B cell (primary cell): ENCODE data around the gene CAMTA1. TPM values are rescaled to one million over a fixed set of nuclear protein-coding genes. Genes with fewer than 3 reads are reported as not detected.

ENCODE experiments used
- ATAC-seq: fragments of 200-7000 bp; cut with Tn5 transposase; one replicate; pipeline ENCODE4 v1.10.0; 2021; ENCODE audit warnings: low read depth, mild to moderate bottlenecking, moderate number of reproducible peaks, moderate library complexity
- CTCF ChIA-PET: fragments of 350-600 bp; sonication (Branson Sonifier 250); formaldehyde crosslinking; loops from one replicate; lab custom pipeline; 2021; ENCODE audit warnings: antibody characterized with exemption, inconsistent platforms; lab: Charles Lee
- POLR2A ChIA-PET: fragments of 350-600 bp; sonication (Branson Sonifier 250); formaldehyde crosslinking; loops from one replicate; lab custom pipeline; 2021; ENCODE audit warnings: antibody characterized with exemption; lab: Charles Lee
- DNase-seq: peaks from one replicate; pipeline ENCODE4 v3.0.0; 2013
- H2AFZ ChIP-seq: 2 replicates; pipeline ENCODE4 v1.6.1; 2012; ENCODE audit warnings: mild to moderate bottlenecking, low read depth, low read length; ENCODE audit not compliant: insufficient read depth, poor library complexity, severe bottlenecking
- H3K27ac ChIP-seq, 2 donors: 1 replicate in 1 of 2; 2 replicates in 1 of 2; pipeline ENCODE4 v1.5.1; 2012 to 2013; ENCODE audit warnings: low read length in 2 of 2, mild to moderate bottlenecking in 2 of 2, moderate library complexity in 1 of 2
- H3K27me3 ChIP-seq, 4 experiments: fragments of 200-600 bp in 1 of 4; sonication (generic) in 1 of 4; replicated peaks in 1 of 4; 1 replicate in 2 of 4; 2 replicates in 2 of 4; pipeline versions ENCODE4 v1.6.1 to v1.7.0; 2013 to 2016; ENCODE audit warnings: low read length in 3 of 4, mild to moderate bottlenecking in 2 of 4, mixed read lengths in 1 of 4, moderate library complexity in 1 of 4; ENCODE audit not compliant: insufficient read depth in 4 of 4, control insufficient read depth in 3 of 4; ENCODE audit errors: control extremely low read depth in 1 of 4
- H3K36me3 ChIP-seq, 2 experiments: replicated peaks in 1 of 2; 1 replicate in 1 of 2; 2 replicates in 1 of 2; pipeline versions ENCODE4 v1.6.1 to v1.7.1; 2013; ENCODE audit warnings: low read length in 1 of 2; ENCODE audit not compliant: insufficient read depth in 2 of 2, control insufficient read depth in 1 of 2; ENCODE audit errors: control extremely low read depth in 1 of 2, extremely low read depth in 1 of 2
- H3K4me1 ChIP-seq, 2 donors: fragments of 200-600 bp in 1 of 2; sonication (generic) in 1 of 2; 1 replicate in 1 of 2; 2 replicates in 1 of 2; pipeline versions ENCODE4 v1.5.1 to v1.6.1; 2013 to 2017; ENCODE audit warnings: low read length in 2 of 2; ENCODE audit not compliant: control insufficient read depth in 2 of 2, insufficient read depth in 2 of 2
- H3K4me2 ChIP-seq: replicated peaks from 2 replicates; pipeline ENCODE3; 2012; ENCODE audit warnings: mild to moderate bottlenecking, low read depth, low read length; ENCODE audit not compliant: poor library complexity, severe bottlenecking
- H3K4me3 ChIP-seq, 5 experiments: fragments of 200-600 bp in 1 of 5; sonication (generic) in 1 of 5; 1 replicate in 3 of 5; 2 replicates in 2 of 5; pipeline versions ENCODE4 v1.5.1 to v1.7.0; 2011 to 2016; ENCODE audit warnings: low read length in 4 of 5, mild to moderate bottlenecking in 4 of 5, low read depth in 2 of 5, control low read depth in 1 of 5, moderate library complexity in 1 of 5; ENCODE audit not compliant: insufficient read depth in 1 of 5; ENCODE audit errors: control extremely low read depth in 1 of 5, extremely low read depth in 1 of 5
- H3K79me2 ChIP-seq: fragments of 200-600 bp; sonication (generic); one replicate; pipeline ENCODE4 v1.6.0; 2016; ENCODE audit warnings: low read length; ENCODE audit not compliant: control insufficient read depth, insufficient read depth
- H3K9ac ChIP-seq: fragments of 200-600 bp; sonication (generic); 2 replicates; pipeline ENCODE4 v1.6.1; 2017; ENCODE audit warnings: mild to moderate bottlenecking, low read length, moderate library complexity
- H3K9me3 ChIP-seq, 3 donors: one replicate each; pipeline versions ENCODE4 v1.6.1 to v1.7.1; 2013; ENCODE audit warnings: low read length in 2 of 3; ENCODE audit not compliant: control insufficient read depth in 2 of 3, insufficient read depth in 1 of 3; ENCODE audit errors: control extremely low read depth in 1 of 3
- H4K20me1 ChIP-seq: 2 replicates; pipeline ENCODE4 v1.6.0; 2012; ENCODE audit warnings: mild to moderate bottlenecking, low read length; ENCODE audit not compliant: insufficient read depth, control insufficient read depth, poor library complexity, severe bottlenecking
- H3K27ac Mint-ChIP-seq: one replicate; pipeline ENCODE4 v1.8.0; 2021; ENCODE audit warnings: mixed read lengths
- H3K27me3 Mint-ChIP-seq: one replicate; pipeline ENCODE4 v1.8.0; 2021; ENCODE audit warnings: mixed read lengths
- H3K4me1 Mint-ChIP-seq: one replicate; pipeline ENCODE4 v1.8.0; 2021; ENCODE audit warnings: mixed read lengths
- H3K4me3 Mint-ChIP-seq: one replicate; pipeline ENCODE4 v1.8.0; 2021; ENCODE audit warnings: mixed read lengths
- H3K9me3 Mint-ChIP-seq: one replicate; pipeline ENCODE4 v1.8.0; 2022; ENCODE audit warnings: mixed read lengths; ENCODE audit not compliant: insufficient read depth
- CTCF ChIP-seq: fragments of 200-600 bp; IDR thresholded peaks from one replicate; pipeline ENCODE4 v1.8.0; 2022; ENCODE audit warnings: antibody characterized with exemption, mild to moderate bottlenecking
- EZH2 ChIP-seq: IDR thresholded peaks from 2 replicates; pipeline ENCODE4 v1.6.1; 2012; ENCODE audit warnings: borderline replicate concordance, low read depth, mild to moderate bottlenecking, moderate library complexity, low read length; ENCODE audit not compliant: insufficient read depth, poor library complexity, severe bottlenecking
- WGBS: methylation state at CpG from one replicate; pipeline ENCODE4 v1.1.5; 2013; ENCODE audit warnings: missing lambda C conversion rate; ENCODE audit not compliant: insufficient coverage; 5-methylcytosine and 5-hydroxymethylcytosine counted together
- intact Hi-C: fragments of 100-400 bp; cut with micrococcal nuclease; formaldehyde crosslinking; loops from one replicate; pipeline ENCODE4 v1.10.0; 2022
- polyA plus RNA-seq: library from polyadenylated mRNA; depleted of rRNA; stranded (reverse); fragments of >200 nt; gene quantifications from 2 replicates; pipeline ENCODE4 v1.2.3, GENCODE V29; 2012
- total RNA-seq, 2 donors: library from RNA; stranded (reverse); fragments of 120-200 nt in 1 of 2; gene quantifications; 1 replicate in 1 of 2; 2 replicates in 1 of 2; pipeline versions ENCODE4 v1.2.3 to v1.2.4, GENCODE V29; 2013 to 2022

CAMTA1 gene
- total and polyA plus RNA-seq, 2 donors (not counting 1 experiment from before 2014, with no cell fraction given), result 42.2 to 45.7 TPM

GRCh38 chr1:7300893-7301663, 515.8 kb downstream of the CAMTA1 start:
- 94% methylated on average over 7 of the region's 10 CpGs for WGBS
- H3K27ac ChIP-seq, result no peak overlapping the region
- TF ChIP-seq EZH2 (no peak), CTCF (no peak)
- Mint-ChIP-seq H3K9me3 (no peaks in the 10 kb centered on the region), H3K27ac (no peak overlapping the region), H3K4me1 (no peaks in the 10 kb centered on the region), H3K27me3 (peaks cover 31% of the 10 kb centered on the region), H3K4me3 (no peak overlapping the region)
- intact Hi-C loops, result no loop called here
- H2AFZ ChIP-seq, result no peak overlapping the region
- H3K4me1 ChIP-seq, result no peaks in the 10 kb centered on the region
- H3K9ac ChIP-seq, result no peak overlapping the region
- POLR2A ChIA-PET, result no interaction called here
- H3K4me2 ChIP-seq, result no peak overlapping the region
- no peaks in the 10 kb centered on the region for H4K20me1 ChIP-seq
- H3K4me3 ChIP-seq, result no peak overlapping the region
- H3K36me3 ChIP-seq, result no peaks in the 10 kb centered on the region
- H3K79me2 ChIP-seq, result no peaks in the 10 kb centered on the region
- H3K9me3 ChIP-seq, result no peaks in the 10 kb centered on the region
- H3K27me3 ChIP-seq, result no peaks in the 10 kb centered on the region
- ATAC-seq (no peak), DNase-seq (no peak)
- CTCF ChIA-PET, result no interaction called here

GRCh38 chr1:7301664-7301981, 516.4 kb downstream of the CAMTA1 start:
- H3K4me1 ChIP-seq, result no peaks in the 10 kb centered on the region
- H4K20me1 ChIP-seq, result no peaks in the 10 kb centered on the region
- H3K27ac ChIP-seq, result no peak overlapping the region
- ATAC-seq, result no peak
- H3K36me3 ChIP-seq, result no peaks in the 10 kb centered on the region
- DNase-seq, result no peak
- no peaks in the 10 kb centered on the region for H3K27me3 ChIP-seq
- ChIA-PET CTCF (no interaction called here), POLR2A (no interaction called here)
- no peak overlapping the region for H3K4me3 ChIP-seq
- H3K4me2 ChIP-seq, result no peak overlapping the region
- no peaks in the 10 kb centered on the region for H3K9me3 Mint-ChIP-seq
- no peak overlapping the region for H3K27ac Mint-ChIP-seq
- no peak overlapping the region for H3K4me3 Mint-ChIP-seq
- peaks cover 27% of the 10 kb centered on the region for H3K27me3 Mint-ChIP-seq
- 89% methylated on average over 7 of the region's 7 CpGs for WGBS
- TF ChIP-seq EZH2, result no peak
- no peak for TF ChIP-seq CTCF
- no peaks in the 10 kb centered on the region for H3K79me2 ChIP-seq
- H3K9me3 ChIP-seq, result peaks cover 0 to 1% (median 0%) of the 10 kb centered on the region in 3 donors
- no peaks in the 10 kb centered on the region for H3K4me1 Mint-ChIP-seq
- H3K9ac ChIP-seq, result no peak overlapping the region
- H2AFZ ChIP-seq, result no peak overlapping the region
- intact Hi-C loops, result no loop called here
